GM18519 (cell line): ENCODE data around the gene ZNF662.

Source experiments
- ATAC-seq: cut with Tn5 transposase; IDR thresholded peaks from one replicate; pipeline ENCODE4 v1.9.1; 2021; ENCODE audit warnings: mild to moderate bottlenecking, moderate library complexity; ENCODE audit not compliant: unreplicated experiment, low FRiP score

Gene ZNF662

DNA sequence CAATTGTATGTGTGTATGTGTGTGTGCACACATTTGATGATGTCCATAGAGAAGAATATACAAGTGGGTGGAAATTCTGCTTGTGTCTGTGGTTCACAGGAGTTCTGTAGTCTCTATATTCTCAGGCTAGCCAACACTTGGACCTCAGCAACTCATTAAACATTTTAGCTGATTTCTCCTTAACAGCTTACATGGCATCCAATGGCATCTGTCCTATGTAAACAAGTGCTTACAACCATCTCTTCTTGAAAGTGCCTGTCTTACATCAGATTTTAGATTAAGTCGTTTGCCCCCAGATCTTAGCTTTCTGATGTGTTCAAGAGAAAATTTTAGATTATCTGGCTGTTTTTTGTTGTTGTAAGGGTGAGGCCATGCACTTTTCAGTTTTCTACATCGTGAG is 29.0 kb downstream of the ZNF662 start:
- no peak for ATAC-seq

DNA sequence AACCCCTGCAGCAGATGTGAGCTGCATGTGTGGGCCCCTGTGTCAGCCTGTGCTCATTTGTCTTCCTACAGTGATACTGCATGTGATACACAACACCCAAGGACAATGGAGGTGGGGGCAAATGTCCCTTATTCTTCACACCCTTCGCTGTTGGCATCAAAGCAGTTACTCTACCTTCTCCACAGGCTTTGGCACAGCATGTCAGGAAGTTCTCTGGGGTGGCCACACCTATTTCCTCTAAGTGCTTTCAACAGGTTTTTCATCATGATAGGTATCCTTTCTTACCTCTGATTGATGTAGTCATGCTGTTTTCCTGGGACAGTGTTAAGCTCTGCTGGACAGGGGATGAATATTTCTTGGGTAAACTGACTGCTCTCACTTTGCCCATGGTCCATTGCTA is 29.5 kb downstream of the ZNF662 start:
- ATAC-seq: no peak

DNA sequence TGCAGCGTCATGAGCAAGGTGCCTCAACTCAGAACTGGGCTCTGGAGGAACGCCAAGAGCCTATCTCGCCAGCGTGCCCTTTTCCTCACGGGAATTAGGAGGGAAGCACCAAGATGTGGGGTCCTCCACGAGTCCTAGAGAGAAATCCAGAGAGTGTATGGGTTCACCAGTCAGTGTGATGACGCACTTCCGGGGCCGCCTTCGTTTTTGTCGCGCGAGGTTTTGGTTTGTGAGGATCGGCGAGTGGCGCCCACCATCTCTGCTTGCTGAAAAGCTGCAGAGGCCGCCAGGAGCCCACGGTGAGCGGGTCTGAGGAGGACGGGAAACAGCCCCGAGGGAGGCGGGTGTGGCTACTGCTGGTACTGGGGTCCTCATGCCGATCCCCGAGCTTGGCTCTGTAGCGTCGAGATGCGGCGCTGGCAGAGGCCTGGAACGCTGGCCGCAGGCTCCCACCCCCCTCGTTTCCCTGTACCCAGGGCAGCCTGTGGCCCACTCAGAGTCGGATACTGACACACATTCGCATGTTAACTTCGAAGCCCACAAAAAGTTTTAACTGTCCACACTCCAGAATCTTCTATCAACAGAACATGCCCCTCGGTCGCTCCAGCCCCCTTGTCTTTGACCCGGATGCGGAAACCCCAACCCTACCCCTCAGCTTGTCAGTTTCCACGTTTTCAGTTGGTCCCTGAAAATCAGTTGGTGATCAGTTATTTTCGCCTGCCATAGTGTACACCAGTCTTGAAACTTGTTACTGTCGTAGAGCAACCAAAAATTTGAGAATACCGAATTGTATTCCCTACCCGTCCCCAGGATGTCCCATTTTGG is 30.4 kb downstream of the ZNF662 start:
- no peak for ATAC-seq

GRCh38 chr3:42937334-42937733 is 31.4 kb downstream of the ZNF662 start:
- ATAC-seq: no peak

- ATAC-seq: no peak
These were observed 36.8 kb downstream of the ZNF662 start for GRCh38 chr3:42942693-42943092.

GRCh38 chr3:42946050-42946449 is 40.1 kb downstream of the ZNF662 start:
- no peak for ATAC-seq

DNA sequence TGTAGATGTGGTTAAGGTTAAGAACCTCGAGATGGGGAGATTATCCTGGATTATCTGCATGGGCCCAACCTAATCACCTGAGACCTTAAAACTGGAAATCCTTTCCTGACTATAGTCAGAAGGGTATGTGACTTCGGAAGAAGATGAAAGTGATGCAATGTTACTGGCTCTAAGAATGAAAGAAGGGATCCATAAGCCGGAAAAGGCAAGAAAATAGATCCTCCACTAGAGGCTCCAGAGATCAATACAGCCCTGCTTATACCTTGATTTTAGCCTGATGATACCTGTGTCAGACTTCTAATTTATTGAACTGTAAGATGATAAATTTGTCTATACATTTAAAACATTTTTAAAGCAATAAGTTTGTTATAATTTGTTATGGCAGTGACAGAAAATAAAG is 51.6 kb downstream of the ZNF662 start:
- ATAC-seq: no peak

GRCh38 chr3:42960282-42960681 is 54.3 kb downstream of the ZNF662 start:
- ATAC-seq: no peak

DNA sequence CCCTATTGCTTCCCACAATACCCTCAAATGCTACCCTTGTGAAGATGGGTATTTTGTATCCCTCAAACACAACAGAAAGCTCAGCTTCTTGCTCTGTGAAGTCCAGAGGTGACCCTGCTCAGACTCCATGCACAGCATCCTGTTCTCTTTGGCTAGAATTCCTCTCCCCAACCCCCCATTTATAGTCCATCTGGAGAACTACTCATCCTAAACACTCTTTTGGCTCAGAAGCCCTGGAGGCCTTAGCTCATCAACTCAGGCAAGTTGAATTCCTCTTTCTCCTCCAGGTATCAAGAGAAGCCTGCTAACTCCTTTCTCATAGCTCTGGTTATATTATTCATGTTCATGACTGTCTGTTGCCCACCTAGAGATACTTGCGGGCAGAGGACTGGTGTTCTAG is 54.8 kb downstream of the ZNF662 start:
- ATAC-seq: no peak

DNA sequence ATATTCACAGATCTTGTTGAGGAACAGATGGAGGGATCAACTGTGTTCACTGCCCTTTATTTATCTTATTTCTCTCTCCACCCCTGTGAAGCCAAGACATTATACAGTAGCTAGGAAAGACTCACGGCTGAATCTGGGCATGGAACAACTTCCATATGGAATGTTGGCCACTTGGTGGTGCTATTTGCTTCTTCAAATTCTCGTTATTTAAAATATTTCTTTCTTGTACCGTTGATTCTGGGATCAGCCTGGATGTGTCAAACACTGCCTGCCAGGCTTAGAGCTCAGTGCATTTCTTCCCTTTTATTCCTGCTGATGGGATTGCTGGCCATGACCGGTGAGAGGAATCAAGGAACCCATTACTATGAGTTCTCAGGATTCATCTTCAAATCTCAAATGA is 55.7 kb downstream of the ZNF662 start:
- ATAC-seq: no peak

DNA sequence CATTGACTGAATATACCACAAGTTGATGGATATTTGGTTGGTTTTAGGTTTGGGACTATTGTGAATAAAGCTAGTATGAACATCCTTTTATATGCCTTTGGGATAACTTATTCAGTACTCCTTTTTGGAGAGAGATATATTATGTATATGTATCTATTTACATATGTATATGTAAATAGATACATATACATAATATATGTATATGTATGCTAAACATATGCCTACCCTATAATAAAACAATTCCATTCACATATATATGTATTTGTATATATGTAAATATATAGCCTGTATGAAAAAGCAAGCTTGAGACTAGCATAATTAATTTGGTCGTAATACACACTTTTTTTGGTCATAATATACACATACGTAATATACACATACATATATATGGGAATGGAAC is 57.3 kb downstream of the ZNF662 start:
- no peak for ATAC-seq

DNA sequence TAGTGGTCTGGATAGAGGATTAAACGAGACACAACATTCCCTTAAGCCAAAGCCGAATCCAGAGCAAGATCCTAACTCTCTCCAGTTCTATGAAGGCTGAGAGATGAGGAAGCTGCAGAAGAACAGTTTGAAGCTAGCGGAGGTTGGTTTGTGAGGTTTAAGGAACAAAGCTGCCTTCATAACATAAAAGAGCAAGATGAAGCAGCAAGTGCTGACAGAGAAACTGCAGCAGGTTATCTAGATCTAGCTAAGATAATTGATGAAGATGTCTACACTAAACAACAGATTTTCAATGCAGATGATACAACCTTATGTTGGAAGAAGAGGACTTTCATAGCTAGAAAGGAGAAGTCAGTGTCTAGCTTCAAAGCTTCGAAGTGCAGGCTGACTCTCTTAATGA is 58.3 kb downstream of the ZNF662 start:
- ATAC-seq: no peak
